Right atrium auricular region (tissue), 2 donors: Measurements from ENCODE around the gene ENTREP1. TPM values are rescaled to one million over a fixed set of nuclear protein-coding genes. Genes with fewer than 3 reads are reported as not detected.

Source experiments
- DNase-seq: peaks from one replicate; pipeline ENCODE4 v3.0.0-alpha.2; 2019; ENCODE audit warnings: low spot score
- H3K27ac ChIP-seq, 2 donors: fragments of 200-600 bp; sonication (generic); 1 replicate in 1 of 2; 2 replicates in 1 of 2; pipeline ENCODE4 v1.5.1; 2016 to 2019
- H3K27me3 ChIP-seq, 2 donors: fragments of 200-600 bp; sonication (generic); one replicate each; pipeline versions ENCODE4 v1.5.1 to v1.6.0; 2017 to 2019
- H3K36me3 ChIP-seq: fragments of 200-600 bp; sonication (generic); one replicate; pipeline ENCODE4 v1.5.1; 2016
- H3K4me1 ChIP-seq, 2 donors: fragments of 200-600 bp; sonication (generic); one replicate each; pipeline versions ENCODE4 v1.5.1 to v1.6.0; 2017 to 2019
- H3K4me3 ChIP-seq, 2 donors: fragments of 200-600 bp; sonication (generic); 1 replicate in 1 of 2; 2 replicates in 1 of 2; pipeline ENCODE4 v1.5.1; 2017 to 2019; ENCODE audit warnings: mild to moderate bottlenecking in 1 of 2, moderate library complexity in 1 of 2
- H3K9me3 ChIP-seq, 2 donors: fragments of 200-600 bp; sonication (generic); one replicate each; pipeline ENCODE4 v1.5.1; 2019
- total RNA-seq, 2 donors: library from RNA; depleted of rRNA; stranded (reverse); fragments of >200 nt; gene quantifications; one replicate each; pipeline ENCODE4 v1.1.0, GENCODE V29; 2016
- TF ChIP-seq, protein P1 (sequence below), 2 donors: fragments of 200-600 bp; sonication (generic); IDR thresholded peaks; one replicate each; pipeline ENCODE4 v1.5.1; 2019; ENCODE audit warnings: antibody characterized with exemption in 2 of 2

Gene ENTREP1
- total RNA-seq, 2 donors from 2014 or later, result 12.1 to 16.2 TPM

DNA sequence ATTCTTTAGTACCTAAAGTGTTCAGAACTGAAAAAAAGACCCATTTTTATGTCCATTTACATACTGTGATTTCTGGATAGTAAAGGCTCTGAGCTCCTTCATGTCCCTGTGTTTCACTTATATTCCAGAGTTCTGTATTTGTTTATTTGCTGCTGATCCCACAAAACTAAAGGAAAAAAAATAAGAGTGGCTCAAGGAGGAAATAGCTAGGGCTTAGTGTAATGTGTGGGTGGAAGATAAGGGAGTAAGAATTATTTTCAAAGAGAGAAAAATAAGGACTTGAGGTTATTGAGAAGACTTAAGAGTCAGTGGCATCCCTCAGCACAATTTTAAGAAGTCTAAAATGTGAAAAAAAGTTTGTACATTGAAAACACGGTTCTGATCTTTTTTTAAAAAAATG, 46.0 kb downstream of the ENTREP1 start:
- H3K9me3 ChIP-seq, result no peaks in the 10 kb centered on the region
- H3K4me1 ChIP-seq, result peaks cover 0 to 14% of the 10 kb centered on the region in 2 donors
- DNase-seq, result no peak
- H3K27me3 ChIP-seq, result no peaks in the 10 kb centered on the region
- H3K36me3 ChIP-seq, result peaks cover 2% of the 10 kb centered on the region
- no peak overlapping the region for H3K4me3 ChIP-seq
- H3K27ac ChIP-seq, result peak overlapping the region in 1 of 2 donors; percentile 4
- TF ChIP-seq, protein P1, sequence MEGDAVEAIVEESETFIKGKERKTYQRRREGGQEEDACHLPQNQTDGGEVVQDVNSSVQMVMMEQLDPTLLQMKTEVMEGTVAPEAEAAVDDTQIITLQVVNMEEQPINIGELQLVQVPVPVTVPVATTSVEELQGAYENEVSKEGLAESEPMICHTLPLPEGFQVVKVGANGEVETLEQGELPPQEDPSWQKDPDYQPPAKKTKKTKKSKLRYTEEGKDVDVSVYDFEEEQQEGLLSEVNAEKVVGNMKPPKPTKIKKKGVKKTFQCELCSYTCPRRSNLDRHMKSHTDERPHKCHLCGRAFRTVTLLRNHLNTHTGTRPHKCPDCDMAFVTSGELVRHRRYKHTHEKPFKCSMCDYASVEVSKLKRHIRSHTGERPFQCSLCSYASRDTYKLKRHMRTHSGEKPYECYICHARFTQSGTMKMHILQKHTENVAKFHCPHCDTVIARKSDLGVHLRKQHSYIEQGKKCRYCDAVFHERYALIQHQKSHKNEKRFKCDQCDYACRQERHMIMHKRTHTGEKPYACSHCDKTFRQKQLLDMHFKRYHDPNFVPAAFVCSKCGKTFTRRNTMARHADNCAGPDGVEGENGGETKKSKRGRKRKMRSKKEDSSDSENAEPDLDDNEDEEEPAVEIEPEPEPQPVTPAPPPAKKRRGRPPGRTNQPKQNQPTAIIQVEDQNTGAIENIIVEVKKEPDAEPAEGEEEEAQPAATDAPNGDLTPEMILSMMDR (IDR thresholded peaks at IDR 0.05), result no peak

DNA sequence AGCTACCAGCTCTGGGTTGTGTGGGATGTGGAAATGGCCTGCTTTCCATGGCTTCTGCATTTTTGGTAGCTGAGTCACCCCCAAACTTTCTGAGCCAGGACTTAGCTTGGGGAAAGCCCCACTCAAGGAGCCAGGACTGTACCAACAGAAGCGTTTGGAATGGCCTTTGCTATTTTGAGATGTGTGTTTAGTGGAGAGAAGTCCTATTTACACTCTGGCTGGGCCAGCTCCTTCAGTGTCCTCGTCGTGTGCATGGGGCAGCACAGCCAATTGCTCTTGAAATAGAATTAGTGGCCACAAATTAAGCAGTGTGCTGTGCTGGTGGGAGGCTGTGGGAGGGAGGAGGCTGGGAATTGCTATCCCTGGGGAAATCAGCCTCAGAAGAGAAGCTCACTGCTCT, 51.6 kb downstream of the ENTREP1 start:
- TF ChIP-seq, protein P1 (IDR thresholded peaks at IDR 0.05), result no peak
- DNase-seq, result peak; percentile 68
- Histone ChIP-seq H3K27ac (peak overlapping the region; percentile 27 to 44), H3K4me1 (peaks cover 0 to 45% of the 10 kb centered on the region in 2 donors), H3K36me3 (peaks cover 3% of the 10 kb centered on the region), H3K9me3 (no peaks in the 10 kb centered on the region), H3K27me3 (no peaks in the 10 kb centered on the region), H3K4me3 (no peak overlapping the region)

DNA sequence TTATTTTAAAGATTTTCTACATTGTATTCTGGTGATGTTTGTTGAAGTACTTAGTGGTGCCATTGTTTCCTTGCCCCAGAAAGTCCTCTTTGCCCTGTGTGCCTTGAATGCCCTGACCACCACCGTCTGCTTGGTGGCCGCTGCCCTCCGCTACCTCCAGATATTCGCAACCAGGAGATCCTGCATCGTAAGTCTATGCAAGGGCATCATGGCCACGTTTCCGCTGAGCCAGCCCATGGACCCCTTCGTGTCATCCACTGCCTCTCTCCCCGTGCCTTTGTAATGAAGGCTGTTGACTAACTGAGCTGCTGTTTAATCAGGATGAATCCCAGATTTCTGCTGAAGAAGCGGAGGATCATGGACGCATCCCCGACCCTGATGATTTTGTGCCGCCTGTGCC, 52.3 kb downstream of the ENTREP1 start:
- Histone ChIP-seq H3K27ac (peak overlapping the region; percentile 27 to 44), H3K9me3 (no peaks in the 10 kb centered on the region), H3K4me1 (peaks cover 0 to 48% of the 10 kb centered on the region in 2 donors), H3K4me3 (no peak overlapping the region), H3K27me3 (no peaks in the 10 kb centered on the region), H3K36me3 (peaks cover 3% of the 10 kb centered on the region)
- no peak for DNase-seq
- TF ChIP-seq, protein P1 (IDR thresholded peaks at IDR 0.05), result no peak

DNA sequence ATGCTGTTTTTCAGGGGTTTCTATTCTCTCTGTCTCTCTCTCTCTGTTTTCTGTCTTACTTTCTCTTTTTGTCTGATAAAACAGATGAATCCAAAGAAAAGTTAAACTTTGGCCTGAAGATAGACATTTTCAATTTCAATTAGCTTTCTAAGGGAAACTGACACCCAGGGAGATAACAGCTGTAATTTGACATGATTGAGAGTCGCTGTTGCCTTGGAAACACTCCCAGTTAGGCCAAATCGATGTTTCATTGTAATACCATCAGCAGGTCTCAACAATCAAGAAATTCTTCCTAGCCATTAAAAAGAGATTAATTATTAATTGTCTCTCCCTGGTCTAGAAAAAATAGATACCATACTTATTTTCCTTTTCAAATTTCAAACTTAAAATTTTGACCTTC, 53.0 kb downstream of the ENTREP1 start:
- no peak for DNase-seq
- no peaks in the 10 kb centered on the region for H3K27me3 ChIP-seq
- peaks cover 3% of the 10 kb centered on the region for H3K36me3 ChIP-seq
- no peak overlapping the region for H3K4me3 ChIP-seq
- peaks cover 0 to 48% of the 10 kb centered on the region in 2 donors for H3K4me1 ChIP-seq
- H3K9me3 ChIP-seq, result no peaks in the 10 kb centered on the region
- TF ChIP-seq, protein P1 (IDR thresholded peaks at IDR 0.05), result no peak
- peak overlapping the region in 1 of 2 donors; percentile 85 for H3K27ac ChIP-seq

DNA sequence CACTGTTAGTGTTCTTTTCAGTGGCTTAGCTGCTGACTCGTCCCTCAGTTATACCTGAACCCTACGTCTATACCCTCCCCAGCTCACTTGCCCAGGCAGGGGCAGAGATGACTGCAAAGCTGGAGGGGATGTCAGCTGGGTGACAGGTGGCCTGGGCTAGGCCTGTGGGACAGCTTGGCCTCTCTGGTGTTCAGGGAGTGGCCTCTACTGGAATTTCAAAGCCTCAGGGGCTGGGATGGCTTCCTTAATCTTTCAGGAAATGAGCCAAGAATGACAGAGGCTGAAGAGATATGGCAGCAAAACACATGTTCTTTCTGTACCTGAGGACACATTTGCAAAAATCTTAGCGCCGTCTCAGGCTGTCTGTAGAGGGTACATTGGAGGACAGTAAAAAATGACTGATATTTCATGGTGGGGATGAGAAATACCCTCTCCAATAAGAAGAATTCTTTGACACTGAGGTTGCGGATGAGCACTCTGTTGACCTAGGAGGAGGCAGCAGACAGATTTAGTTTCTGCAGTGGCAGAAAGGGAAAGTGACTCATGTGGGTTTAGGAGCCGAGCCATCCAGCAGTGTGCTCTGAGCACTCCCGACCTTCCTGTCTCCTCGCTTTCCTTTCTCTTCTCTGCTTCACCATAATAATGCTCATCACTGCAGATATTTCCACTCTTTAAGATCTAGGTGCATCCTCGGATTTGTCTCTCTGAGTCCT, 54.4 kb downstream of the ENTREP1 start:
- TF ChIP-seq, protein P1 (IDR thresholded peaks at IDR 0.05), result no peak
- Histone ChIP-seq H3K36me3 (peaks cover 13% of the 10 kb centered on the region), H3K27me3 (no peaks in the 10 kb centered on the region), H3K27ac (peak overlapping the region; percentile 82 to 85), H3K4me1 (peaks cover 0 to 48% of the 10 kb centered on the region in 2 donors), H3K9me3 (no peaks in the 10 kb centered on the region), H3K4me3 (no peak overlapping the region)
- no peak for DNase-seq

DNA sequence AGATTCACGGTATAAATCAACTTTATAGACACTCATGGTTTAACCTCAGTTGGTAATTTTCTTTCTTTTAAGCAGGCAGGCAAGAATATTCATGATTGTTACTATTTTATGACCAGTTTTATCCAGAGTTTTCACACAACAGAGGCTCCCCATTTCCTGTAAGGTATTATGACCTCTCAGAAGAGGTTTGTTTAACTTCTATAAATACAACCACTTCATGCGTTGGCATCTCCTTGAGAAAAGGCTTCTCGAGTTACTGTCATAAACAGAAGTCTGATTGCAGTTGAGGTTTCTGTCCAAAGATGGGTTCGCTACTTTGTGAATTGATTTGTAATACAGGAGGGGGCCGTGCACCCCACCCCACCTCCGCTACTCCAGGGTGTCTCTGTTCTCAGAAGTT, 55.3 kb downstream of the ENTREP1 start:
- H3K9me3 ChIP-seq, result no peaks in the 10 kb centered on the region
- TF ChIP-seq, protein P1 (IDR thresholded peaks at IDR 0.05), result no peak
- H3K27ac ChIP-seq, result peak overlapping the region; percentile 82 to 85
- no peaks in the 10 kb centered on the region for H3K27me3 ChIP-seq
- H3K4me3 ChIP-seq, result no peak overlapping the region
- DNase-seq, result no peak
- H3K36me3 ChIP-seq, result peaks cover 18% of the 10 kb centered on the region
- H3K4me1 ChIP-seq, result peaks cover 0 to 48% of the 10 kb centered on the region in 2 donors
